ENCODE data around the gene DPY19L1.
"Not testable (repeated sequence)": the region's sequence is repeated elsewhere in the genome, so short reads cannot be mapped to it uniquely, and the experiment has no call there.

The DPY19L1 gene

DNA sequence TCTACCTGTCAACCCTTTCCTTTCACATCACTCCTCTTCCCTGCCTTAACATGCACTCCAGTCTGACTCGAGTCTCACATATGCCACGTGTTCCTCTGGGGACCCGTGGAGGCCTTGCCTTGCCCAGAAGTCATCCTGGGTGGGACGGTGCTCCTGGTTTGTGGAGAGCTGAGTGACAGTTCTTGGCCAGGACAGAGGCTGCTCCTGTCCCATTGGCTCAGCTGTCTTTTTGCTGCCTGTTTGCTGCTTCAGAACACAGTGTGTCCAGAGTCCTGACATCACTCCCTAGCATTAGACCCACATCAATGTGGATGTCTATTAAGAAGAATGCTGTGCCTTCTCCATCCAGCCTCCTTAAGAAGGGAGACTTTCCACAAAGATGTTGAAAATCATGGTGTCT is 116.8 kb downstream of the DPY19L1 start:
- DNase-seq; CTCF ChIA-PET; H3K27me3 ChIP-seq (replicated peaks in 2 of 5; ENCODE audit: control insufficient read depth in 4 of 5, insufficient read depth in 5 of 5, low read length in 4 of 5); POLR2A ChIA-PET; H3K4me3 ChIP-seq (ENCODE audit: control insufficient read depth in 1 of 7, extremely low read depth in 1 of 7, insufficient read depth in 4 of 7, low read depth in 2 of 7, low read length in 6 of 7); H3K27ac ChIP-seq (ENCODE audit: insufficient read depth in 1 of 2, low read depth in 1 of 2, low read length in 2 of 2, poor library complexity in 1 of 2, severe bottlenecking in 2 of 2); H3K4me1 ChIP-seq (ENCODE audit: control extremely low read depth in 1 of 4, control insufficient read depth in 4 of 4, insufficient read depth in 4 of 4, low read length in 3 of 4); H3K36me3 ChIP-seq (ENCODE audit: control insufficient read depth in 4 of 4, insufficient read depth in 4 of 4, low read length in 3 of 4); H3K9me3 ChIP-seq (ENCODE audit: control extremely low read depth in 1 of 5, control insufficient read depth in 4 of 5, insufficient read depth in 2 of 5, low read depth in 1 of 5, low read length in 4 of 5): not testable (repeated sequence)
- WGBS (ENCODE audit: insufficient coverage) = 80% methylated on average over 2 of the region's 4 CpGs

- POLR2A ChIA-PET; H3K9me3 ChIP-seq (ENCODE audit: control extremely low read depth in 1 of 5, control insufficient read depth in 4 of 5, insufficient read depth in 2 of 5, low read depth in 1 of 5, low read length in 4 of 5); H3K4me1 ChIP-seq (ENCODE audit: control extremely low read depth in 1 of 4, control insufficient read depth in 4 of 4, insufficient read depth in 4 of 4, low read length in 3 of 4); CTCF ChIA-PET; H3K27ac ChIP-seq (ENCODE audit: insufficient read depth in 1 of 2, low read depth in 1 of 2, low read length in 2 of 2, poor library complexity in 1 of 2, severe bottlenecking in 2 of 2); H3K27me3 ChIP-seq (replicated peaks in 2 of 5; ENCODE audit: control insufficient read depth in 4 of 5, insufficient read depth in 5 of 5, low read length in 4 of 5); H3K4me3 ChIP-seq (ENCODE audit: control insufficient read depth in 1 of 7, extremely low read depth in 1 of 7, insufficient read depth in 4 of 7, low read depth in 2 of 7, low read length in 6 of 7); DNase-seq; H3K36me3 ChIP-seq (ENCODE audit: control insufficient read depth in 4 of 4, insufficient read depth in 4 of 4, low read length in 3 of 4): not testable (repeated sequence)
- 100% methylated on average over 2 of the region's 2 CpGs for WGBS (ENCODE audit: insufficient coverage)
Measured at GRCh38 chr7:34919038-34919437, 118.2 kb downstream of the DPY19L1 start.

- POLR2A ChIA-PET; CTCF ChIA-PET; H3K27me3 ChIP-seq (replicated peaks in 2 of 5; ENCODE audit: control insufficient read depth in 4 of 5, insufficient read depth in 5 of 5, low read length in 4 of 5); H3K36me3 ChIP-seq (ENCODE audit: control insufficient read depth in 4 of 4, insufficient read depth in 4 of 4, low read length in 3 of 4); H3K4me3 ChIP-seq (ENCODE audit: control insufficient read depth in 1 of 7, extremely low read depth in 1 of 7, insufficient read depth in 4 of 7, low read depth in 2 of 7, low read length in 6 of 7); H3K9me3 ChIP-seq (ENCODE audit: control extremely low read depth in 1 of 5, control insufficient read depth in 4 of 5, insufficient read depth in 2 of 5, low read depth in 1 of 5, low read length in 4 of 5); H3K4me1 ChIP-seq (ENCODE audit: control extremely low read depth in 1 of 4, control insufficient read depth in 4 of 4, insufficient read depth in 4 of 4, low read length in 3 of 4); H3K27ac ChIP-seq (ENCODE audit: insufficient read depth in 1 of 2, low read depth in 1 of 2, low read length in 2 of 2, poor library complexity in 1 of 2, severe bottlenecking in 2 of 2); DNase-seq: not testable (repeated sequence)
- WGBS (ENCODE audit: insufficient coverage) = no CpG with 5 or more reads among the region's 6 CpGs
Measured at GRCh38 chr7:34918198-34918861, 119.0 kb downstream of the DPY19L1 start.

- H3K9me3 ChIP-seq (ENCODE audit: control extremely low read depth in 1 of 5, control insufficient read depth in 4 of 5, insufficient read depth in 2 of 5, low read depth in 1 of 5, low read length in 4 of 5); CTCF ChIA-PET; H3K36me3 ChIP-seq (ENCODE audit: control insufficient read depth in 4 of 4, insufficient read depth in 4 of 4, low read length in 3 of 4); H3K27me3 ChIP-seq (replicated peaks in 2 of 5; ENCODE audit: control insufficient read depth in 4 of 5, insufficient read depth in 5 of 5, low read length in 4 of 5); H3K4me1 ChIP-seq (ENCODE audit: control extremely low read depth in 1 of 4, control insufficient read depth in 4 of 4, insufficient read depth in 4 of 4, low read length in 3 of 4); DNase-seq; H3K27ac ChIP-seq (ENCODE audit: insufficient read depth in 1 of 2, low read depth in 1 of 2, low read length in 2 of 2, poor library complexity in 1 of 2, severe bottlenecking in 2 of 2); H3K4me3 ChIP-seq (ENCODE audit: control insufficient read depth in 1 of 7, extremely low read depth in 1 of 7, insufficient read depth in 4 of 7, low read depth in 2 of 7, low read length in 6 of 7); POLR2A ChIA-PET: not testable (repeated sequence)
- 86% methylated on average over 1 of the region's 4 CpGs for WGBS (ENCODE audit: insufficient coverage)
Measured at GRCh38 chr7:34917515-34917914, 119.8 kb downstream of the DPY19L1 start.

- CTCF ChIA-PET = no interaction called here
Measured at GRCh38 chr7:34916267-34916666, 121.0 kb downstream of the DPY19L1 start.

DNA sequence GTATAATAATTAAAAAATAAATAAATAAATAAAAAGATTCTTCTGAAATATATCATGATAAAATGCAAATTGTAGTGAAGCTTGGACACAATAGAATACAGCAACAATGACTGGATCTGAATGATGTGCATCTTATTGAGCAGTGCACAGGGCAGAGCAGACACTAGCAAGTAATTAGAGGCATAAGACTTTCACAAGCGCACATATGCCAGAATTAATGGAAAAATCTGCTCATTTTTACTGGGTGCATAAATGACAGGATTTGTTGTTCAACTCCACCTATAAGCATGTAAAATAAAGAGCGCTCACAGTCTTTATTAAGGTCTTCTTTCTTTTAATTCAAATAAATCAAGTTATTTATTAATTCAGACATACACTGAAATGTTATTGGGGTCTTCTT is 125.0 kb downstream of the DPY19L1 start:
- no peaks in the 10 kb centered on the region for H3K27me3 ChIP-seq (replicated peaks in 2 of 5; ENCODE audit: control insufficient read depth in 4 of 5, insufficient read depth in 5 of 5, low read length in 4 of 5)
- DNase-seq = no peak
- WGBS (ENCODE audit: insufficient coverage) = no CpG with 5 or more reads among the region's 2 CpGs
- H3K9me3 ChIP-seq (ENCODE audit: control extremely low read depth in 1 of 5, control insufficient read depth in 4 of 5, insufficient read depth in 2 of 5, low read depth in 1 of 5, low read length in 4 of 5) = peaks cover 0 to 5% (median 0%) of the 10 kb centered on the region in 5 experiments
- H3K4me1 ChIP-seq (ENCODE audit: control extremely low read depth in 1 of 4, control insufficient read depth in 4 of 4, insufficient read depth in 4 of 4, low read length in 3 of 4) = no peaks in the 10 kb centered on the region
- POLR2A ChIA-PET = no interaction called here
- CTCF ChIA-PET = no interaction called here
- no peaks in the 10 kb centered on the region for H3K36me3 ChIP-seq (ENCODE audit: control insufficient read depth in 4 of 4, insufficient read depth in 4 of 4, low read length in 3 of 4)
- H3K27ac ChIP-seq (ENCODE audit: insufficient read depth in 1 of 2, low read depth in 1 of 2, low read length in 2 of 2, poor library complexity in 1 of 2, severe bottlenecking in 2 of 2) = no peak overlapping the region
- no peak overlapping the region for H3K4me3 ChIP-seq (ENCODE audit: control insufficient read depth in 1 of 7, extremely low read depth in 1 of 7, insufficient read depth in 4 of 7, low read depth in 2 of 7, low read length in 6 of 7)

More at GRCh38 chr7:34916267-34916666, 121.0 kb downstream of the DPY19L1 start:
- no peaks in the 10 kb centered on the region for H3K36me3 ChIP-seq (ENCODE audit: control insufficient read depth in 4 of 4, insufficient read depth in 4 of 4, low read length in 3 of 4)
- peaks cover 0 to 5% (median 0%) of the 10 kb centered on the region in 5 experiments for H3K9me3 ChIP-seq (ENCODE audit: control extremely low read depth in 1 of 5, control insufficient read depth in 4 of 5, insufficient read depth in 2 of 5, low read depth in 1 of 5, low read length in 4 of 5)
- no CpG with 5 or more reads among the region's 2 CpGs for whole genome bisulfite sequencing (ENCODE audit: insufficient coverage)
- no peak for DNase-seq
- POLR2A ChIA-PET = no interaction called here
- H3K4me1 ChIP-seq (ENCODE audit: control extremely low read depth in 1 of 4, control insufficient read depth in 4 of 4, insufficient read depth in 4 of 4, low read length in 3 of 4) = no peaks in the 10 kb centered on the region
- H3K27ac ChIP-seq (ENCODE audit: insufficient read depth in 1 of 2, low read depth in 1 of 2, low read length in 2 of 2, poor library complexity in 1 of 2, severe bottlenecking in 2 of 2) = no peak overlapping the region
- H3K27me3 ChIP-seq (replicated peaks in 2 of 5; ENCODE audit: control insufficient read depth in 4 of 5, insufficient read depth in 5 of 5, low read length in 4 of 5) = no peaks in the 10 kb centered on the region
- H3K4me3 ChIP-seq (ENCODE audit: control insufficient read depth in 1 of 7, extremely low read depth in 1 of 7, insufficient read depth in 4 of 7, low read depth in 2 of 7, low read length in 6 of 7) = no peak overlapping the region

GRCh38 chr7:34906266-34906850 is 130.9 kb downstream of the DPY19L1 start:
- H3K4me3 ChIP-seq (ENCODE audit: control insufficient read depth in 1 of 7, extremely low read depth in 1 of 7, insufficient read depth in 4 of 7, low read depth in 2 of 7, low read length in 6 of 7); CTCF ChIA-PET: not testable (repeated sequence)

More at GRCh38 chr7:34906266-34906850, 130.9 kb downstream of the DPY19L1 start:
- H3K27ac ChIP-seq (ENCODE audit: insufficient read depth in 1 of 2, low read depth in 1 of 2, low read length in 2 of 2, poor library complexity in 1 of 2, severe bottlenecking in 2 of 2); H3K9me3 ChIP-seq (ENCODE audit: control extremely low read depth in 1 of 5, control insufficient read depth in 4 of 5, insufficient read depth in 2 of 5, low read depth in 1 of 5, low read length in 4 of 5); POLR2A ChIA-PET; DNase-seq; H3K4me1 ChIP-seq (ENCODE audit: control extremely low read depth in 1 of 4, control insufficient read depth in 4 of 4, insufficient read depth in 4 of 4, low read length in 3 of 4); H3K36me3 ChIP-seq (ENCODE audit: control insufficient read depth in 4 of 4, insufficient read depth in 4 of 4, low read length in 3 of 4): not testable (repeated sequence)
- WGBS (ENCODE audit: insufficient coverage) = 44% methylated on average over 24 of the region's 30 CpGs
- peaks cover 0 to 12% (median 2%) of the 10 kb centered on the region in 5 experiments for H3K27me3 ChIP-seq (replicated peaks in 2 of 5; ENCODE audit: control insufficient read depth in 4 of 5, insufficient read depth in 5 of 5, low read length in 4 of 5)

Data from common myeloid progenitor, CD34-positive (primary cell).